ENCODE results near the gene GPR27.

GRCh38 chr3:71734881-71735280 lies 18.8 kb upstream of the GPR27 start:
- TF ChIP-seq CTCF (IDR thresholded peaks at IDR 0.05), result no peak
- TF ChIP-seq EP300 (IDR thresholded peaks at IDR 0.05; ENCODE audit: low read depth), result no peak
- TF ChIP-seq POLR2A (IDR thresholded peaks at IDR 0.05), result no peak
